SK-N-SH (cell line): ENCODE data around the gene IL11RA. TPM values are rescaled to one million over a fixed set of nuclear protein-coding genes. Genes with fewer than 3 reads are reported as not detected.

Source experiments
- CTCF ChIA-PET: fragments of 300-600, 350-600 bp; formaldehyde crosslinking; extraction: SDS; loops from one replicate; lab custom pipeline; 2021; lab: Yijun Ruan, JAX
- POLR2A ChIA-PET: fragments of 350-600 bp; sonication (Branson Sonifier 250); formaldehyde crosslinking; extraction: SDS; loops from one replicate; lab custom pipeline; 2020; ENCODE audit warnings: antibody characterized with exemption, inconsistent platforms; lab: Yijun Ruan, JAX
- DNase-seq: peaks from one replicate; pipeline ENCODE4 v3.0.0; 2012
- H2AFZ ChIP-seq: fragments of 200-600 bp; sonication (generic); 2 replicates; pipeline ENCODE4 v1.8.1; 2016; ENCODE audit warnings: antibody characterized with exemption, mild to moderate bottlenecking, low read depth
- H3F3A ChIP-seq: fragments of 200-600 bp; sonication (generic); replicated peaks from 2 replicates; pipeline ENCODE3; 2016; ENCODE audit warnings: antibody characterized with exemption, mild to moderate bottlenecking; ENCODE audit not compliant: insufficient read depth
- H3K27ac ChIP-seq, 2 experiments: fragments of 200-500 bp in 1 of 2; fragments of 200-600 bp in 1 of 2; sonication (Bioruptor generic) in 1 of 2; sonication (generic), shearing (Covaris generic) in 1 of 2; 2 replicates each; pipeline versions ENCODE4 v1.5.1 to v1.6.1; 2014 to 2016; ENCODE audit warnings: low read depth in 2 of 2, inconsistent platforms in 1 of 2, low read length in 1 of 2, mild to moderate bottlenecking in 1 of 2, mixed read lengths in 1 of 2
- H3K27me3 ChIP-seq: fragments of 200-600 bp; sonication (generic), shearing (Covaris generic); 2 replicates; pipeline ENCODE4 v1.6.1; 2016; ENCODE audit warnings: mixed run types; ENCODE audit not compliant: insufficient read depth
- H3K36me3 ChIP-seq, 2 experiments: fragments of 200-500 bp in 1 of 2; fragments of 200-600 bp in 1 of 2; sonication (Bioruptor generic) in 1 of 2; sonication (generic) in 1 of 2; replicated peaks in 1 of 2; 2 replicates each; pipeline versions ENCODE3 to v1.5.1; 2014 to 2016; ENCODE audit warnings: low read length in 1 of 2, mild to moderate bottlenecking in 1 of 2; ENCODE audit not compliant: insufficient read depth in 2 of 2, control insufficient read depth in 1 of 2
- H3K4me1 ChIP-seq, 2 experiments: fragments of 200-500 bp in 1 of 2; fragments of 200-600 bp in 1 of 2; sonication (Bioruptor generic) in 1 of 2; sonication (generic), shearing (Covaris generic) in 1 of 2; 2 replicates each; pipeline versions ENCODE4 v1.5.1 to v1.6.1; 2014 to 2016; ENCODE audit warnings: low read depth in 1 of 2, low read length in 1 of 2, mixed run types in 1 of 2; ENCODE audit not compliant: insufficient read depth in 2 of 2, control insufficient read depth in 1 of 2
- H3K4me2 ChIP-seq: fragments of 200-600 bp; sonication (generic), shearing (Covaris generic); 2 replicates; pipeline ENCODE4 v1.6.1; 2017; ENCODE audit warnings: mixed run types
- H3K4me3 ChIP-seq, 2 experiments: fragments of 200-500 bp in 1 of 2; fragments of 200-600 bp in 1 of 2; sonication (Bioruptor generic) in 1 of 2; sonication (generic), shearing (Covaris generic) in 1 of 2; 2 replicates each; pipeline versions ENCODE4 v1.5.1 to v1.8.1; 2014 to 2016; ENCODE audit warnings: low read depth in 2 of 2, inconsistent platforms in 1 of 2, low read length in 1 of 2, mild to moderate bottlenecking in 1 of 2, mixed read lengths in 1 of 2, moderate library complexity in 1 of 2
- H3K79me2 ChIP-seq: fragments of 200-600 bp; sonication (generic); 2 replicates; pipeline ENCODE4 v1.8.1; 2017; ENCODE audit warnings: mild to moderate bottlenecking; ENCODE audit not compliant: insufficient read depth
- H3K9ac ChIP-seq: fragments of 200-600 bp; sonication (generic); 2 replicates; pipeline ENCODE4 v1.6.1; 2017; ENCODE audit warnings: mixed run types
- H3K9me2 ChIP-seq: fragments of 200-600 bp; sonication (generic); 2 replicates; pipeline ENCODE4 v1.6.1; 2017; ENCODE audit warnings: mixed run types
- H3K9me3 ChIP-seq: fragments of 200-600 bp; sonication (generic); 2 replicates; pipeline ENCODE4 v1.6.1; 2017; ENCODE audit warnings: mixed run types, mild to moderate bottlenecking, moderate library complexity
- H4K20me1 ChIP-seq: fragments of 200-600 bp; sonication (generic); 2 replicates; pipeline ENCODE4 v1.6.1; 2017; ENCODE audit warnings: mild to moderate bottlenecking, mixed run types; ENCODE audit not compliant: insufficient read depth
- CHD2 ChIP-seq: fragments of 150-350 bp; IDR thresholded peaks from 2 replicates; pipeline ENCODE4 v1.6.1; 2018; ENCODE audit warnings: low read length; ENCODE audit not compliant: partially characterized antibody
- EP300 ChIP-seq, 2 experiments: IDR thresholded peaks; 2 replicates each; pipeline versions ENCODE4 v1.4.0 to v1.6.1; 2012; ENCODE audit warnings: borderline replicate concordance in 1 of 2, low read depth in 1 of 2, low read length in 1 of 2
- FOXM1 ChIP-seq: IDR thresholded peaks from 2 replicates; pipeline ENCODE4 v1.4.0; 2012; ENCODE audit warnings: low read depth, mild to moderate bottlenecking
- JUND ChIP-seq: IDR thresholded peaks from 2 replicates; pipeline ENCODE4 v1.4.0; 2012
- MAX ChIP-seq: IDR thresholded peaks from 2 replicates; pipeline ENCODE4 v1.4.0; 2012; ENCODE audit warnings: low read depth
- MXI1 ChIP-seq: IDR thresholded peaks from 2 replicates; pipeline ENCODE4 v1.6.1; 2012; ENCODE audit warnings: mild to moderate bottlenecking, low read depth, low read length, improper control_type of control experiment
- POLR2AphosphoS5 ChIP-seq: IDR thresholded peaks from 2 replicates; pipeline ENCODE4 v1.6.1; 2012; ENCODE audit warnings: low read depth, low read length
- REST ChIP-seq: IDR thresholded peaks from 2 replicates; pipeline ENCODE4 v1.6.1; 2012; ENCODE audit warnings: mild to moderate bottlenecking, low read depth, low read length, moderate library complexity
- RXRA ChIP-seq: IDR thresholded peaks from 2 replicates; pipeline ENCODE4 v1.4.0; 2012; ENCODE audit warnings: low read depth, mild to moderate bottlenecking, borderline replicate concordance
- SIN3A ChIP-seq: IDR thresholded peaks from 2 replicates; pipeline ENCODE4 v1.6.1; 2012; ENCODE audit warnings: low read depth, mild to moderate bottlenecking, low read length, moderate library complexity, borderline replicate concordance
- SMC3 ChIP-seq: IDR thresholded peaks from 2 replicates; pipeline ENCODE4 v1.6.1; 2012; ENCODE audit warnings: low read depth, low read length, improper control_type of control experiment
- TAF1 ChIP-seq: IDR thresholded peaks from 2 replicates; pipeline ENCODE4 v1.6.1; 2012; ENCODE audit warnings: low read depth, mild to moderate bottlenecking, low read length, moderate library complexity, borderline replicate concordance
- ZBTB33 ChIP-seq: IDR thresholded peaks from 2 replicates; pipeline ENCODE4 v1.4.0; 2012; ENCODE audit warnings: low read depth, borderline replicate concordance
- WGBS: methylation state at CpG from one replicate; pipeline ENCODE4 v1.1.6; 2017; ENCODE audit warnings: low lambda C conversion rate; 5-methylcytosine and 5-hydroxymethylcytosine counted together
- polyA plus RNA-seq, 3 experiments: library from polyadenylated mRNA; depleted of rRNA; stranded (reverse); fragments of >200 nt; gene quantifications; 2 replicates each; pipeline ENCODE4 v1.2.3, GENCODE V29; 2012
- TF ChIP-seq, protein P1 (sequence below): IDR thresholded peaks from 2 replicates; pipeline ENCODE4 v1.4.0; 2012; ENCODE audit warnings: low read depth, borderline replicate concordance
- TF ChIP-seq, protein P2 (sequence below): IDR thresholded peaks from 2 replicates; pipeline ENCODE4; 2012

IL11RA gene
- polyA plus RNA-seq, 1 of the 3 experiments (the other 2 are of a cell fraction) = 16.5 TPM

- H3K9me2 ChIP-seq = no peaks in the 10 kb centered on the region
- no peak overlapping the region for H3K9ac ChIP-seq
- POLR2A ChIA-PET = no interaction called here
- no peaks in the 10 kb centered on the region for H3K9me3 ChIP-seq
- no peaks in the 10 kb centered on the region for H3F3A ChIP-seq
- H3K36me3 ChIP-seq = no peaks in the 10 kb centered on the region
- no peak overlapping the region for H3K27ac ChIP-seq
- no peak for DNase-seq
- H2AFZ ChIP-seq = no peak overlapping the region
- no peak overlapping the region for H3K4me2 ChIP-seq
- CTCF ChIA-PET = interaction anchor here (0.9 to 2.7 kb wide), 5 partner anchors 9 to 190 kb away, joined by 4 to 10 read pairs (median 6); no protein-coding TSS in a partner anchor
- H3K79me2 ChIP-seq = no peaks in the 10 kb centered on the region
- no peak overlapping the region for H3K4me3 ChIP-seq
- H3K4me1 ChIP-seq = peaks cover 0 to 4% of the 10 kb centered on the region in 2 experiments; a peak in 1 of 4 replicates
- TF ChIP-seq ZBTB33 = no peak
- H4K20me1 ChIP-seq = no peaks in the 10 kb centered on the region
- no peaks in the 10 kb centered on the region; the same call in 1 of the 2 replicates for H3K27me3 ChIP-seq
- WGBS = 73% methylated on average over 6 of the region's 9 CpGs
These were observed 57.4 kb downstream of the IL11RA start for GRCh38 chr9:34709196-34709978.

DNA sequence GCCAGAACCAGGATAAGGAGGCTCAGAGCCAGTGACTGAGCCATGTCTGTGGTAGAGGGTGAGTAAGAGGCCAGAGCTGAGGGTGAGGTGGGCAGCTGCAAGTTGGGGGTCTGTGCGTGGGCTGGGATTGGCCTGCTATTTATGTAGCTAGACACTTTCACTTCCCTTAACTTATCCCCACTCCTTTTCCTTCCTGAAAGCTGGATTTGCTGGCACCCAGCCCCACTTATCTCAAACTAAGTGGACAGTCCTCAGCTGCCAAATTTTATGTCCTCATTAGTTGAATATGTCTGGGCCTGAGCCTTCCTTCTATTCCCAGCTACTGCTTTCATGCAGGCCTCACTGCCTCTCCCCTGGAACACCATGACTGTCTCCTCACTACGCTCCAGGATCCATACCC is 58.0 kb downstream of the IL11RA start, which contains the start of gene CCL21:
TSS of gene CCL21 (minus strand) at position 114 of the 400 bp plus-strand sequence. CDS start at position 44, 70 bp downstream.
- Histone ChIP-seq H3K4me3 (no peak within 1 kb of the TSS), H3K9me2 (no peaks in the 10 kb centered on the region), H3K79me2 (no peaks in the 10 kb centered on the region), H3K4me2 (no peak within 1 kb of the TSS), H3K4me1 (peaks cover 0 to 4% of the 10 kb centered on the region in 2 experiments; a peak in 1 of 4 replicates), H3F3A (no peaks in the 10 kb centered on the region), H3K27me3 (no peaks in the 10 kb centered on the region; the same call in 1 of the 2 replicates), H3K27ac (no peak within 1 kb of the TSS), H4K20me1 (no peaks in the 10 kb centered on the region), H3K9me3 (no peaks in the 10 kb centered on the region), H2AFZ (no peak within 1 kb of the TSS), H3K36me3 (no peaks in the 10 kb centered on the region), H3K9ac (no peak within 1 kb of the TSS)
- ChIA-PET CTCF (interaction anchor here (0.7 to 2.7 kb wide), 6 partner anchors 8 to 220 kb away, joined by 4 to 10 read pairs (median 6); no protein-coding TSS in a partner anchor), POLR2A (no interaction called here)
- 71% methylated on average over 2 of the region's 2 CpGs for WGBS
- no peak for DNase-seq
- TF ChIP-seq, protein P1, sequence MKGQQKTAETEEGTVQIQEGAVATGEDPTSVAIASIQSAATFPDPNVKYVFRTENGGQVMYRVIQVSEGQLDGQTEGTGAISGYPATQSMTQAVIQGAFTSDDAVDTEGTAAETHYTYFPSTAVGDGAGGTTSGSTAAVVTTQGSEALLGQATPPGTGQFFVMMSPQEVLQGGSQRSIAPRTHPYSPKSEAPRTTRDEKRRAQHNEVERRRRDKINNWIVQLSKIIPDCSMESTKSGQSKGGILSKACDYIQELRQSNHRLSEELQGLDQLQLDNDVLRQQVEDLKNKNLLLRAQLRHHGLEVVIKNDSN = no peak
- TF ChIP-seq, protein P2, sequence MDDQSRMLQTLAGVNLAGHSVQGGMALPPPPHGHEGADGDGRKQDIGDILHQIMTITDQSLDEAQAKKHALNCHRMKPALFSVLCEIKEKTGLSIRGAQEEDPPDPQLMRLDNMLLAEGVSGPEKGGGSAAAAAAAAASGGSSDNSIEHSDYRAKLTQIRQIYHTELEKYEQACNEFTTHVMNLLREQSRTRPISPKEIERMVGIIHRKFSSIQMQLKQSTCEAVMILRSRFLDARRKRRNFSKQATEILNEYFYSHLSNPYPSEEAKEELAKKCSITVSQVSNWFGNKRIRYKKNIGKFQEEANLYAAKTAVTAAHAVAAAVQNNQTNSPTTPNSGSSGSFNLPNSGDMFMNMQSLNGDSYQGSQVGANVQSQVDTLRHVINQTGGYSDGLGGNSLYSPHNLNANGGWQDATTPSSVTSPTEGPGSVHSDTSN = no peak
- TF ChIP-seq SMC3 = no peak
- TF ChIP-seq CHD2 = no peak
- no peak for TF ChIP-seq MXI1
- TF ChIP-seq REST = no peak
- TF ChIP-seq JUND = no peak
- TF ChIP-seq EP300 (IDR thresholded peaks at IDR 0.05; ENCODE audit: borderline replicate concordance in 1 of 2, low read depth in 1 of 2, low read length in 1 of 2) = no peak
- TF ChIP-seq MAX = no peak
- no peak for TF ChIP-seq RXRA
- no peak for TF ChIP-seq SIN3A
- TF ChIP-seq TAF1 = no peak
- TF ChIP-seq FOXM1 = no peak
- no peak for TF ChIP-seq ZBTB33
- no peak for TF ChIP-seq POLR2AphosphoS5
